Measurements from ENCODE around the gene TMEM247.

The TMEM247 gene

DNA sequence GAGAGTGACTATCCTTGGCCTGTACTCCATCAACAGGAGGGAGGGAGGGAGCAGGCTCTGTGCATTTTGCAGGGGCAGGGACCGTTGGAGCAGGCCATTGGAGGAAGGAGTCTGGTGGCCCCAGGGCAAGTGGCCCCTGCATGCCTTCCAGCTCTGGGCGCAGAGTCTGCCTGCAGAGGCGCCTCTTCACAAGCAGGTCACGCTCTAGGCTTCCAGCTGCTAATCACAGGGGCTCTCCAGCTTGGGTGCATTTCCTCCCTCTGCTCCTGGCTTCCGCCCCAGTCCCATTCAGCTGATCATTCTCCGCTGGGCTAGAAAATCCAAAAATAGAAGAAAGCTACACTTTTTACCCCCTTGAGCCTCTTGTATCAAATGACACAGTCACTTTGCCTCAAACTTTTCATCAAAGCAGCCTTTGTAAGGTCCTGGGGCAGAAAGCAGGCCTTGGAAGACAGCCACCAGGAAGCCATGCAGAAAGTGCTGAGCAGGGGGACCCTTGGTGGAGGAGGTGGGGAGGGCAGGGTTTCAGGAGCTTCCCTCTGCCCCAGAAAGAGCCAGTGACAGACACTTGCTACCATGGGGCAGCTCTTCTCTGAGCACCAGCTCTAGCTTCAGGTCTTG lies 11.3 kb downstream of the TMEM247 start:
- DNase-seq: no peak

DNA sequence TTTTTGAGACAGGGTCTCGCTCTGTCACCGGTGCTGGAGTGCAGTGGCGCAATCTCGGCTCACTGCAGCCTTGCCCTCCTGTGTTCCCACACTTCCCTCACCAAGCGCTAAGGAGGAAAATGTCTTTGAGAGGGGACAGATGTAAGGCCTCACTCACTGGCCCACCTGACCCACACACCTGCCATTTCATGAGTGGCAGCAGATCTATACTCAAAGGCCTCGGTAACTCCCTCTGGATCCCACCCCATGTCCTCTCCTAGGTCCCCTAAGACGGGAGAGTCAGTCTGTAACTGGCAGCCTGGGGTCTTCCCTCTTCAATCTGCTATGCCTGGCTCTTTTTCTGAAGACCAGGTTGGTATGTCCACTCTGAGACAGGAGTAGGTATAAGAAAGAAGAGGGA lies 12.9 kb downstream of the TMEM247 start:
- no peak for DNase-seq

DNA sequence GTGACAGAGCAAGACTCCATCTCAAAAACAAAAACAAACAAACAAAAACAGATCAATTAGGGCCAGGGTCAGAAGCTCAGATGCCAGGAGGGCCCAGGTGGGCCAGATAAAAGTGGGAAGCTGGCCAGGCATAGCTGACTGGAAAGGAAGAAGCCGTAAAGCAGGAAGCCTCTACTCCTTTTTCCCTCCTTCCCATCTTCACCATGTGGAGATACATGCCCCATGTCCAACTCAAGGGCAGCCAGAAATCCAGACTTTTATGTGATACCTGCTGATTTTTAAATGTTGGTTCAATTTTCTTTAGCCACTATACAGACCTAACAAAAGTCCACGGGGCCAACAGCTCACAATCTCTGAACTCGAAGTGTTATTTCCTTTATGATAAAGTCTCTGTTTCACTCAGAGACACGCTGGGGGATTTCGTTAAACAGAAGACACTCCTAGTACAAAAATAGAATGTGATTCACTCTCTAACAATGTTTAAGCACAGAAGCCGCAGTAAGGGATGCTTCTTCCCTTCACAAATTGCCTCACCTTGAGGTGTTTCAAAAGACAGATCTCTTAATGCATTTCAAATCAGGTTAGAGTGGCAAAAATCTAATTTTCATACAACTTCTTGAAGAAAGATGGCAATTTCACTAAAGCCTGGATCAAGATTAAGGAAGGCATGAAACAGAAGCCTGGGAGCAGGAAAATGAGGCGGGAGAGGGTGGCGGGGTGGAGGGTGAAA lies 14.0 kb downstream of the TMEM247 start:
- DNase-seq: no peak

DNA sequence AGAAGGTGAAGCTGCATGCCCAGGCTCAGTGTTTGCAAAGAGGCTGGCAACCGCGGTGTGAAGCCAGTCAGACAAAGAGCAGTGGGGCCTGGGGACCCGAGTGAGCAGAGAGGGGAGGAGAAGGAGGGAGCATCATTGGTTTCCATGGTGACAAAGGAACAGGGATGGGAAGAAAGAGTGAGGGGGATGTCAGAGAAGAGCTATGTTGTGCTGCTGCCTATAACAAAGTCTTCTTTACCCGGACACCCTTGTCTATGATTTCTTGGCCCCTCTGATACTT lies 14.5 kb downstream of the TMEM247 start:
- no peak for DNase-seq

DNA sequence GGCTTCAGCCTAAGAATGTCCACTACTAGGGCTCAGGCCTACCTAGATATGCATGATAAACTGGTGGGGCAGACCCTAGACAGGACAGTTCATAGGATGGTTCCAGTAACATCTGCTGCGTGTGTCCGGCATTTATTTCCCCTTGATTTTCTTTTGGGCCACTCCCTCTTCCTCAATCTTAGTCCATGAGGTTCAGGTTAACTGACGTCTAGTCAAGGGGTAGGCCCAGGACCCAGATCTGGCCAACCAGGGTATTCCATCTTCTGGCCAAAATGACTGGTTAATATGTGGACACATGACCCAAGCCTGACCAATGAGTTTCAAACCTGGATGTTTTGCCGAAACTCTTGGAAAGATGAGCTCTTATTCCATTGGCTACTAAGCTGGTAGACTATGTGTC lies 15.2 kb downstream of the TMEM247 start:
- DNase-seq: no peak

DNA sequence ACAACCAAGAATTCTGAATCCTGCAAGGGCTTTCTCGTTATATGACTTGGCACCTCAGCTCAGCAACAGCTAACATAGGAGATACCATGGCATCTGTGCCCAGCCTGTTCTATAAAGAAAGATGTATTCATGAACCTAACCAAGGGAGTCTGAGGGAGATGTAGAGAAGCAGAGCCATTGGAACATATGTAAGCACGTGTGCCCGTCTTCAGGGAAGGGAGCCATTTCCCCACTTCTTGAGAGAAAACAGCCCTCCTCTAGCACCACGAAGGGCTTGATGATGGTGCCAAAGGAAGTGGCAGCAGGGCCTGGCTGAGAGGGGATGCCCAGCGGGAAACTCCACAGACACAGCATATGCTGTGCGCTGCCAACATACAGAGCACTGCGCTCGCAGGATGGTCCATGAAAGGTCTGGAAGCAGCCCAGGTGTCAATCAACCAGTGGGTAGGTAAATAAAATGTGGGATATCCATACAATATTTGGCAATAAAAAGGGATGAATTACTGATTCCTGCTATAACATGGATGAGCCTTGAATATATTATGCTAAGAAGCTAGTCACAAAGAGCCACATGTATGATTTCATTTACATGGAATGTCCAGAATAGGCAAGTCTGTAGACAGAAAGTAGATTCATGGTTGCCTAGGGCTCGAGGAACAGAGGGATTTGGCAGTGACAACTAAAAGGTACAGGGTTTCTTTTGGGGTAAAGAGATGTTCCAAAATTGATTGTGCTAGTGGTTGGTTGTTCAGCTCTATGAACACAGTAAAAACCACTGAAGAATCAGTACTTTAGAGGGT lies 16.1 kb downstream of the TMEM247 start:
- DNase-seq: no peak

DNA sequence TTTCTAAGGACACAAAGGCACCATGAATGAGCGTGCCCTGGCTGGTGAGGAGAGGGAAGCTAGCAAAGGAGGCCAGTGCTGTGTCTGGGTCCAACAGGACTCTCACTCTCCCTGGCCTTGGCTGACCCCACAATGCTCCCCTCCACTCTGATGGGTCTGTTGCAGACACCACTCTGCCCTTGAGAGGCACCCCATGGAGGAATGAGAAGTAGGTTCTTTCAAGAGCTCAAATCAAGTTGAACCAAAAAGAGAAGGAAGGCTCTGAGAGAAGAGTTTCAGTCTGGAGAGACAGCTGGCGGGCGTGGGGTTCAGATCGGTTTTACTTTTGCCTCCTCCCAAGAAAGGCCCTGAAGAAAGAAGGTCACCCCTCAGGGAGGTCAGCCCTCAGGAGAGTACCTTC lies 18.4 kb downstream of the TMEM247 start:
- no peak for DNase-seq

DNA sequence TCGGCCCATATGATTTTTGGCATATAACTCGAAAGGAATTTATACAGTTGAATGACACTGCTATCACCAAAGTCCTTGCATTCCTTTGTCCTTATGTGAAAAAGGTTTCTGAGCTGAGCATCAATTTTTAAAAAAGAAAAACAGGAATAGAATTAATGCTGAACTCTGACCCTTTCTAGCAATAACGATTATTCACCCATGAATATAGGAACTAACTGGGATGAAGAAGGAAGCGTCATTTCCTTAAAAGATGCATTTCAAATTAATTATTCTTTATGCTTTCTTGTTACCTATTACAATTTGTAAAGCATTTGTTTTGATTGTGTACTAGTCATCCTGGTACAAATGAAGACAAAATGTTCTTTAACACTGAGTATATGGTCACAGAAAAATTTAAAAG lies 19.3 kb downstream of the TMEM247 start:
- no peak for DNase-seq

DNA sequence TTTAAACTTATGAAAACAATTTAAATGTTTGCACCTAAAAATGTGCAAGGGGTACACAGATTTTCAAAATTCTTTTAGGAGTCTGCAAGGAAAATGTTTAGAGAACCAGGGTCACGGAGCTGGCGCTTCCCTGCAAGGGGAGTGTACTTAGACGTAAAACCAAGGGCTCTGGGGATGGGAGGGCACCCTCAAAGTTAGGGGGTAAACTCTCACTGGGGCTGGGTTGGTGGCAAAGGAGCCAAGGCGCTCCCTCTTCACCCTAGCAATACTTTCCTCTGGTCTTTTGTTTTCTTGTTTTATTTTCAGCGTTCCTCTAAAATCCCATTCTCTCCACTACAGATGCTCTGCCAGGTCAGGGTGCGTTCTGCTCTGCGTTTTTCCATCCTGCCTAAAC lies 20.0 kb downstream of the TMEM247 start:
- no peak for DNase-seq

DNA sequence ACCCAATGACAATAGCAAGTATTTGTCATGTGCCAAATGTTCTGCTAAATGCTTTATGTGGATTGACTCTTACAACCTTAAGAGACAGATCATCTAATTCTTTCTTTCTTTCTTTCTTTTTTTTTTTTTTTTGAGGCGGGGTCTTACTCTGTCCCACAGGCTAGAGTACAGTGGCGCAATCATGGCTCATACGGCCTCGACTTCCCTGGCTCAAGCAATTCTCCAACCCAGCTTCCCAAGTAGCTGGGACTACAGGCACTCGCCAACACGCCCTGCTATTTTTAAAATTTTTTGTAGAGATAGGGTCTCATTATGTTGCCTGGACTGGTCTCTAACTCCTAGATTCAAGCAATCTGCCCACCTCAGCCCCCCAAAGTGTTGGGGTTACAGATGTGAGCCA lies 21.4 kb downstream of the TMEM247 start:
- no peak for DNase-seq

DNA sequence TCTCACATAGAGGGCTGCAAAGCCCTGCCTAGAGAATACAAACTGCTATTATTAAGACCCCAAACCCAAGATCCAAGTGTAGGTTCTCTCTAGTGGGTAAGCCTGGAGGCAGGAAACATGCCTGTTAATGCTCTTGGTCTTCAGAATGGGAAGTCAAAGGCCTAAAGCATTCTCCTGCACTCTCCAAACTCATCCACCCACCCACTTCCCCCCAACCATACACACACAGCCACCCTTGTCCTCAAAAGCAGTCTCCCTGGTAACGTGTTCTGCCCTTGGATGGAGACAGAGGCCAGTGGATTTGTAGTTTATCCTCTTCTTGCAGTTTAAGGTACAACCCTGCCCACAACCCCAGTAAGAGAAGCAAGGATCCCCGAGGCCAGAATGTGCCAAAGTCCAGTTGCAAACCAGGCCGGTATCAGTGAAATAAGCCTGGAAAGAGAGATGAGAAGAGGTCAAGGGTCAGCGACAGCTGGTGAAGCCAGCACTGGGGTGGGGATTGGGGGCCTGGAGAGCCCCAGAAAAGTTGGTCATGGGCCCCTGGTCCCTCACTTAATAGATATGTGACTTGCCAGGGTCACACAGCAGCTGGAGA lies 23.0 kb downstream of the TMEM247 start:
- no peak for DNase-seq

DNA sequence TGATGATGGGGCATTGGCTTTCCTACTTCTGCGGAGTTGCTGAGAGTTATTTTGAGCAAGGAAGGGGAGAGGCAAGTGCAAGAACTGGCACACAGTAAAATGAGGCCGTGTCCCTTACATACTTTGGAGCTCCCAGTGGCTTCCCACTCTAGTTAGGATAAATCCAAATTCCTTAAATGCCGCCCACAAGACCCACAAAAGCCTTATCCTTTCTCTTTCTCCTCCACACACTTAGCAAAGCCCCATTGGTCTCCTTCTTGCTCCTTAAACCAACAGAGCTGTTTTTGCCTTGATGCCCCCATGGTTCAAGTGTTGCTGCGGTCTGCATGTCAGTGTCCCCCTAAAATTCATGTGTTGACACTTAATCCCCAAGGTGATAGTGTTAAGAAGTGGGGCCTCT lies 24.3 kb downstream of the TMEM247 start:
- no peak for DNase-seq

DNA sequence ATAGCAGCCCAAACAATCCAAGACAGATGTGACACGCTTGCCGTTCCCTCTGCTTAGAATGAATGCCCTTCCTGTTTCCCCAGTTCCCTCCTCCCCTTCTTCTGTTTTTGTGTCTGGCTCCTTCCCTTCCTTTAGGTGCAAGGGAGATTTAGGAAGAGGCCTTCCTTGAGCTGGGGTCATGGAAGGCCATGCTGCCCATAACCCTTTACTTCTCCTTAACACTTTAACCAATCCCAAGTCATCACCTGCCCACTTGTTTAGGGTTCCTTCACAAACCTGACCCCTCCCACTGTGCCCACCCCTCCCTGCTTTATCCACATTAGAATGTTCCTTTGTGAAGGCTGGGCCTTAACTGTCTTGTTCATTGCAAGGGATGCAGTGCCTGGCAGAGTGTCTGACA lies 24.9 kb downstream of the TMEM247 start:
- no peak for DNase-seq

DNA sequence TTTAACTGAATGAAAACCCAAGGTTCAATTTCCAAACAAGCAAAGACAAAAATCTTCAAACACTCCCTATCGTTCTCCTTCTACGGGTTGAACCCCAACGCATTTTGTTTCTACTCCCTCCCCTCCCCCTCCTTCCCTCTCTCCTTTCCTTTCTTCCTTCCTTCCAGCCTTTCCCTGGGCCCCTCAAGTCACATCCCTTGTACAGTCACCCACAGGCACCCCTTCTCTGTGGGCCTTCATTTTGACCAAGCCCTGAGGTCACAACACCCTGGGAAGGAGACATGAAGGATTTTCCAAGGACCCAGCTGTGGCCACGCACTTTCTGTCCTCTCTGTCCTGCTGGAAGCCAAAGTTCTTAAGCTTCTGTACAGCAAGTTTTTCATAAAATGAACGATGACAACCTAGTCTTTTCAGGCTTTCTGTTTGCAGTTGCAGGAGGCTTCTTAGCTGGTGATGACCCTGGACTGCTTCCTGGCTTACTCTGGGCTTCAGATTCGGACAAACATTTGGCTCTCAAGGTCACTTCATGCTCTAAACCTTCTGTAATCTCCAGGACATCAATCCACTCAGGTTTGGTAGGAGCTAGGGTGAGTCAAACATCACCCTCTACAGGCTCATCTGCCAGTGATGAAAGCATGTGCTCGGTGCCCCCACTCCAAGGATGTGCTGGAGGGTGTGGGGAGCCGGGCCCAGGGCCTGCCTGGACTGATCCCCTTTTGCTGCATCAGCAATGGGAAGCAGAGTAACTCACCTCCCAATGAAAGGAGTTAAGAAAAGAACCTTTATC lies 25.5 kb downstream of the TMEM247 start:
- no peak for DNase-seq

DNA sequence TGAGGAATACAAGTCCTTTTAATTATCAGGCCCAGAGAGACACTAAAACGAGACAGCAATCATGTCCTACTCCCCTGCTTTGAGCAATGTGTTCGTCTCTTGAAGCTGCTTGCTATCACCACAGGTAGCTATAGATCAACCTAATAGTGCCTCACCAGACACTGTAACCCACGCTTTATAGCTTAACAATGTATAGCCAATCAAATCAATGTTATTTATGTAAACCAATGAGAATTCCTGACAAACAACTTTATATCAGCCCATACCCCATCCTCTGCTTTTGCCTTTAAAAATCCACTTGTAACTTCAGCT lies 26.1 kb downstream of the TMEM247 start:
- no peak for DNase-seq

DNA sequence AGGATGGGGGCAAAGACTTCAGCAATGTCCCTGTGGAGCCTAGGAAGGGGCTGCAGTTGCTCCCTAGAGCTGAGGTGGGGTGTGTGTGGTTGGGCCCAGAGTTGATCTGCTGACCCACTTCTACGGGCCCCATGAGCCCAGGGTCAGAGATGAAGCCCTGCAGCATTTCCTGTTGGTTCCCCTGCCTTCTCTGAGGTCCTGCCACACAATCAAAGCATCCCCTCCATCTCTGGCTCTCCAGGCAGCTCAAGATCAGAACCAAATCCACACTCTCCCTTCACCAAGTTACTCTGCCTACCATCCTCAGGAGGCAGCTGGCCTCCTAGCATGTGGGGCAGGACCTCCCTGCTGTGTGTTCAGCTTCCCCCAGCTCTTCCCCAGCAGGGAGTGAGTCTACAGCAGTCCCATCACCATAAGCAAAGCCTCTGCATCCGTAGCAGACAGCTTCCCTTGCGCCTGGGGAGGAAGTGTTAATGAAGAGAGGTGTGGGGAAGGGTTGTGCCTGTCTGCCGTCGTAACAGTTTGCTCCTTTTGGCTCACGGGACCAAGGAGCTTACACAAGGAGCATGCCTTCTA lies 26.9 kb downstream of the TMEM247 start:
- DNase-seq: no peak

DNA sequence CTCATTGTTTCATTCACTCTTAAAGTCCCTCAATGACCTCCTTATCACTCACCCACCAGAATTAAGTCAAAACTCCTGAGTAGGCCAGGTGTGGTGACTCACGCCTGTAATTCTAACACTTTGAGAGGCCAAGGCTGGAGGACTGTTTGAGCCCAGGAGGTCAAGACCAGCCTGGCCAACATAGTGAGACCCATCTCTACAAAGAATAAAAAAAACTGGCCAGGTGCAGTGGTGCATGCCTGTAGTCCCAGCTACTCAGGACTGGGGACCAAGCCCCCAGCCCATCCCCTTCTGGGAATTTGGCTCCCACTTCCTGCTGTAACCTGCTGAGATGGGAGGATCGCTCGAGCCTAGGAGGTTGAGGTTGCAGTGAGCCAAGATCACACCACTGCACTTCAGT lies 28.9 kb downstream of the TMEM247 start:
- no peak for DNase-seq

DNA sequence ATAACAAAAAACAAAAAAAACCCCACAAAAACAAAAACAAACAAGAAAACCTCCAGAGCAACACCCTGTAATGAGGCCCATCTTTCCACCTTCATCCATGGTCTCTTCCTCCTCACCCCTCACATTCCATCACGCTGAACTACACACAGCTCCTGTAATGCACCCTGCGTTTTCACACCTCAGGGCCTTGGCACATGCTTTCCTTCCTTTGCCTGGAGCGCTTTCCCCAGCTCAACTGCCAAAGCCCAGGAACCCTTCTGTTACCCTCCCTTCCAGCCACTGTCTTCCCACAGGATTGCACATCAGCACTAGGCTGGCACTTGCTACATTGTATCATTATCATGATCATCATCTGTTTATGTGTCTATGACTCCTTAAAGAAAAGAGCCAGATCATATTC lies 29.4 kb downstream of the TMEM247 start:
- DNase-seq: no peak

DNA sequence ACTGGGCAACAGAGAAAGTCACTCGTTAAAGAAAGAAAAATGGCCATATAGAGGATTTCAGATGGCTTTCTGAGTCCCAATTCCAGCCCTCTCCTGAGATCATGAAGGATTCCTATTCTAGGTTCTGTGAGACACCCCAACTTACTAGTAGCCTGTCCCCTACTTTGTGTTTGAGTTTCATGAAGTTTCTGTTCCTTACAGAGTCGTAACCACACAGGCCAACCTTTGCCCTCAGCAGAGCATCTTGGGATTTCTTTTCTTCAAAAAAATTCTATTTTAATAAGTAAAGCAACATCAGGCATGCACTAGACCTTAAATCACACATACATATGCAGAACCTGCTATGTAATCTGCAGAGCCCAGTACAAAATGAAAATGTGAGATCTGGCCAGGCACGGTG lies 30.4 kb downstream of the TMEM247 start:
- no peak for DNase-seq

DNA sequence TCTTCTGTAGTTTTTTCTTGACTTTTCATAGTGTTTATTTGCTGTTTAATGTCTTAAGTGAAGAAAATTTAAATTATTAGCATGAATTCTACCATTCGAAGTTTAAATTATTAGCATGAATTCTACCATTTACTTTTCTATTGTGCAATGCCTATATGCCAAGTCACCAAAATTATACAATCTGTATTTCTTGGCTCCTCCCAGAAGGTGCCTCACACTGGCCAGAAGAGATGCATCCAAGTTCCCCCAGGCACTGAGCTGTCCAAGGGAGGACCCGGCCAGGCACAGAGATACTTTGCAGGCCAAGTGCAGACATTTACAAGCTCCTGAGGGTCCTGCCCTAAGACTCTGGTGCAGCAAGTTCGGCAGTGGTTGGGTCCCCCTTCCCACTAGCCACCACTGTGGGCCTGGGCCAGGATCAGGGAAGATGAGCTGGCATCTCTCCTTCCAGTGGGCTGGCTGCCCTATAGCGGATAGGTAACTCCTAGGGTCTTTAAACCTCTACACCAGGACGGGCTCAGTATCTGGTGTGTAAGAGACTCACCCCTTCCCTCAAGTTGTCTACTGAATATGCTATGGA lies 31.3 kb downstream of the TMEM247 start:
- no peak for DNase-seq

DNA sequence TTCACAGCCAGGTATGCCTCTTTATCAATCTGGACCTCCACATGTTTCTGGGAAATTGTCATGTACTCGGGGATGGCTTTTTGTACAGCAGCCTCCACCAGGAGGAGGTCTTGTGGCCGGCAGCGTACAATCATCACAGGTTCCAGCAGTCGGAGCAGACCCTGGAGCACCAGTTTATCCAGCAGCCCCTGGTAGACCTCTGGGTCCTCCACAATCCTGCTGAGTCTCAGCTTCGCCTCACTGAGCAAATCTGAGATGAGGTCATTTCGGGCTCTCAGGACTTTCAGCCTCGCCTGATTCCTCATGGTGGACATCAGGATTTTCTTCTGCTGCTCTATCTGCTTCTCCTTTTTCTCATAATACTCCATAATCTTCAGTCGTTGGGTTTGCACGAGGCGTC lies 32.8 kb downstream of the TMEM247 start:
- DNase-seq: no peak

DNA sequence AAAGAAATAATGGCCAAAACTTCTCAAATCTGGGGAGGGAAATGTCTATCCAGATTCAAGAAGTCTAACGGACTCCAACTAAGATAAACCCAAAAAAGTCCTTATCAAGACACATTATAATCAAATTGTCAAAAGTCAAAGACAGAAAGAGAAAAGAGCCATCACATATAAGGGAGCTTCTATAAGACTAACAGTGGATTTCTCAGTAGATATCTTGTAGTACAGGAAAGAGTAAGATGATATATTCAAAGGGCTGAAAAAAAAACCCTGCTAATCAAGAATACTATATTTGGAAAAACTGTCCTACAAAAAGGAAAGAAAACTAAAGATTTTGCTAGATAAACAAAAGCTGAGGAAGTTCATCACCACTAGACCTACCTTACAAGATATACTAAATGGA lies 35.4 kb downstream of the TMEM247 start:
- no peak for DNase-seq

DNA sequence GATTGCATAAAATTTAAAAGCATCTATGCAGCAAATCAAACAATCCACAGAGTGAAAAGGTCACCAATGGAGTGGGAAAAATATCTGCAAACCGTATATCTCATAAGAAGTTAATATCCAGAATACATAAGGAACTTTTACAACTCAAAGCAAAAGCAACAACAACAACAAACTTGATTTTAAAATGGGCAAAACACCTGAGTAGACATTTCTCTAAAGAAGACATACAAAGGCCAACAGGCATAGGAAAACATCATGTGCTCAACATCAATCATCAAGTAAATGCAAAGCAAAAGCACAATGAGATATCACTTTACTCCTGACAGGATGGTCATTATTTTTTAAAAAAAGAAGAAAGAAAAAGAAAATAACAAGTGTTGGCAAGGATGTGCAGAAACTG lies 38.1 kb downstream of the TMEM247 start:
- DNase-seq: no peak

Measured in NCI-H146 (cell line).